K562 (cell line): ENCODE data around the gene COX7B. TPM values are rescaled to one million over a fixed set of nuclear protein-coding genes. Genes with fewer than 3 reads are reported as not detected.

Experiments used
- ETV5 ChIP-seq: sonication (generic); formaldehyde crosslinking; IDR thresholded peaks from 2 replicates; pipeline ENCODE4 v1.4.0; 2020; ENCODE audit warnings: low read depth, mild to moderate bottlenecking, missing genetic modification reagents
- GABPA ChIP-seq: fragments of 200-800 bp; sonication (Bioruptor generic); conservative IDR thresholded peaks from 2 replicates; pipeline ENCODE4 v1.6.1; 2016; ENCODE audit warnings: low read depth, missing genetic modification characterization, missing compliant biosample characterization
- KAT2B ChIP-seq: IDR thresholded peaks from one replicate; pipeline ENCODE4 v1.6.1; 2012; ENCODE audit warnings: low read depth, mild to moderate bottlenecking, control low read depth, inconsistent platforms, low read length, moderate library complexity
- KDM2B ChIP-seq: fragments of 250-450 bp; sonication (Bioruptor Pico); IDR thresholded peaks from 2 replicates; pipeline ENCODE4 v1.8.0; 2021; ENCODE audit warnings: mild to moderate bottlenecking, moderate library complexity
- KDM5B ChIP-seq: fragments of 200-600 bp; sonication (generic); IDR thresholded peaks from 2 replicates; pipeline ENCODE4 v1.6.1; 2012; ENCODE audit warnings: low read depth, mild to moderate bottlenecking, moderate library complexity, low read length, control low read depth, inconsistent platforms; ENCODE audit not compliant: insufficient replicate concordance
- MAFF ChIP-seq: IDR thresholded peaks from 2 replicates; pipeline ENCODE4 v1.6.1; 2012; ENCODE audit warnings: low read length, improper control_type of control experiment
- NCOA2 ChIP-seq, 2 experiments: fragments of 450-650 bp; IDR thresholded peaks; 2 replicates each; pipeline ENCODE4 v1.6.1; 2018; ENCODE audit warnings: mild to moderate bottlenecking in 2 of 2, moderate library complexity in 1 of 2; ENCODE audit not compliant: partially characterized antibody in 2 of 2
- NFE2 ChIP-seq: IDR thresholded peaks from 2 replicates; pipeline ENCODE4 v1.6.1; 2014; ENCODE audit warnings: antibody characterized with exemption, low read depth
- NR2F6 ChIP-seq: fragments of 450-650 bp; formaldehyde crosslinking; IDR thresholded peaks from 2 replicates; pipeline ENCODE4 v1.4.0; 2020; ENCODE audit warnings: mild to moderate bottlenecking
- PRPF4 ChIP-seq: fragments of 200-400 bp; formaldehyde crosslinking; IDR thresholded peaks from one replicate; pipeline ENCODE4 v1.6.1; 2017; ENCODE audit warnings: low read length, low read depth, mild to moderate bottlenecking; ENCODE audit not compliant: insufficient read depth, poor library complexity, severe bottlenecking
- RBM34 ChIP-seq: fragments of 200-400 bp; formaldehyde crosslinking; IDR thresholded peaks from 2 replicates; pipeline ENCODE4 v1.6.1; 2018; ENCODE audit warnings: low read length, borderline replicate concordance; ENCODE audit not compliant: insufficient read depth
- RBM39 ChIP-seq: fragments of 200-400 bp; formaldehyde crosslinking; optimal IDR thresholded peaks from 2 replicates; pipeline ENCODE3; 2018; ENCODE audit warnings: low read depth, low read length
- SRF ChIP-seq, 2 experiments: fragments of 250-450, 450-650 bp in 1 of 2; sonication (Bioruptor Pico) in 1 of 2; sonication (generic) in 1 of 2; formaldehyde crosslinking; IDR thresholded peaks; 2 replicates each; pipeline versions ENCODE4 v1.5.0 to v1.5.1; 2020 to 2022; ENCODE audit warnings: mild to moderate bottlenecking in 1 of 2, missing genetic modification reagents in 1 of 2
- TCF15 ChIP-seq: fragments of 250-450 bp; sonication (Bioruptor Pico); IDR thresholded peaks from 2 replicates; pipeline ENCODE4 v1.8.0; 2022; ENCODE audit warnings: moderate library complexity, mild to moderate bottlenecking, inconsistent platforms
- ZBTB7A ChIP-seq: IDR thresholded peaks from 2 replicates; pipeline ENCODE4 v1.6.1; 2011; ENCODE audit warnings: low read depth, mild to moderate bottlenecking, low read length, moderate library complexity, borderline replicate concordance; ENCODE audit not compliant: control insufficient read depth
- ZKSCAN1 ChIP-seq: fragments of 150-350 bp; IDR thresholded peaks from 2 replicates; pipeline ENCODE4 v1.6.1; 2016; ENCODE audit warnings: low read depth, low read length
- ZNF232 ChIP-seq: sonication (generic); formaldehyde crosslinking; IDR thresholded peaks from 2 replicates; pipeline ENCODE4 v1.8.0; 2022; ENCODE audit warnings: mild to moderate bottlenecking, missing genetic modification reagents
- ZNF41 ChIP-seq: fragments of 250-450 bp; sonication (Bioruptor Pico); conservative IDR thresholded peaks from 2 replicates; pipeline ENCODE4 v1.4.0; 2020; ENCODE audit warnings: mild to moderate bottlenecking
- ZNF695 ChIP-seq: fragments of 450-650 bp; formaldehyde crosslinking; IDR thresholded peaks from 2 replicates; pipeline ENCODE4 v1.4.0; 2020; ENCODE audit warnings: mild to moderate bottlenecking, moderate library complexity
- ZZZ3 ChIP-seq: fragments of 450-650 bp; IDR thresholded peaks from 2 replicates; pipeline ENCODE4 v1.6.1; 2016; ENCODE audit warnings: antibody characterized with exemption, mild to moderate bottlenecking, moderate library complexity
- polyA plus RNA-seq, 8 experiments: library from polyadenylated mRNA; depleted of rRNA in 4 of 8; stranded (reverse) in 5 of 8; unstranded in 3 of 8; fragments of >200 nt; fragmentation: Nextera tagmentation in 2 of 8; fragmentation: Illumina TruSeq in 1 of 8; extraction: Ambion mirVana in 2 of 8; extraction: Trizol in 1 of 8; gene quantifications; 2 replicates each; pipeline versions ENCODE4 v1.2.1 to v1.2.3, GENCODE V29; 2011 to 2014; ENCODE audit warnings: inconsistent platforms in 1 of 8, missing spikeins in 1 of 8
- total RNA-seq, 7 experiments: library from RNA; depleted of rRNA in 6 of 7; stranded (reverse); fragments of >200 nt in 6 of 7; fragmentation: Illumina TruSeq in 2 of 7; extraction: Trizol in 2 of 7; gene quantifications; 2 replicates each; pipeline versions ENCODE4 v1.2.1 to v1.2.3, GENCODE V29; 2011 to 2021; ENCODE audit warnings: low replicate concordance in 1 of 7
- TF ChIP-seq, protein P1 (sequence below): fragments of 250-450 bp; sonication (Bioruptor Pico); IDR thresholded peaks from 2 replicates; pipeline ENCODE4 v1.5.0; 2021; ENCODE audit warnings: mild to moderate bottlenecking, moderate library complexity
- TF ChIP-seq, protein P2 (sequence below): fragments of 250-450 bp; sonication (Bioruptor Pico); IDR thresholded peaks from 2 replicates; pipeline ENCODE4 v1.9.0; 2021; ENCODE audit warnings: mild to moderate bottlenecking
- TF ChIP-seq, protein P3 (sequence below): sonication (generic); formaldehyde crosslinking; IDR thresholded peaks from 2 replicates; pipeline ENCODE4 v1.8.0; 2023; ENCODE audit warnings: mild to moderate bottlenecking, missing genetic modification reagents

COX7B gene
- total and polyA plus RNA-seq, 9 of the 15 experiments (the other 6 are each of a cell fraction or from before 2014, with no cell fraction given), result 549 to 2,891 (median 1,307) TPM

DNA sequence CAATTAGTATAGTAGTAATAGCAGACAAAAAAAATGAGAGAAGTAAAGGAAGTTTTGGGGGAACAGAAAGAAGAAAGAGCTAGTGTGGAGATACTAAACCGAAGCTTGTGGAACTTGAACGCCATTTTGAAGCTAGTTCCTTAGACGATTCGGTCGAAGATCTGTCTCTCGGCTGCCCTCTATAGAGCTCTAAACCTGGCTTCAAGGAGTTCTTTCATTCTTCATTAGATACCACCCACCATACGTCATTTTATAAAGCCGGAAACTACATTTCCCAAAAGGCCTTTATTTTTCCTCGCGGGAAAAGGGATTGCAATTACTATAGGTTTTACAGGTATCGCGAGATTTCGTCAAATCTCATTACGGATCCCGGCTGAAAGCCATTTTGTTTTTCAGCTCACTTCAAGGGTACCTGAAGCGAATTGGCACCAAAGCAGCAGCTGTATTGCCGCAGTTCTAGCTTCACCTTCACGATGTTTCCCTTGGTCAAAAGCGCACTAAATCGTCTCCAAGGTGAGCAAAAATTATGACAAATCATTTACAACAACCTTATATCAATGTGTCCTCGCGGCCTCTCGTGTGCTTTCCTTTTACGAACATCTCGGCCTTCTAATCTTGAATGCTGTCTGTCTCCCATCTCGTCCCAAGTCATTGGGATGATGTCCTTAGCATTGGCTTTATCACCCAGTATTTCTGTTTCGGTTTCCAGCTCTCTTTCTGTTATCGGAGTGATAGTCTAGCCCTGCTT lies at the start of gene COX7B (continued):
- TF ChIP-seq, protein P1, sequence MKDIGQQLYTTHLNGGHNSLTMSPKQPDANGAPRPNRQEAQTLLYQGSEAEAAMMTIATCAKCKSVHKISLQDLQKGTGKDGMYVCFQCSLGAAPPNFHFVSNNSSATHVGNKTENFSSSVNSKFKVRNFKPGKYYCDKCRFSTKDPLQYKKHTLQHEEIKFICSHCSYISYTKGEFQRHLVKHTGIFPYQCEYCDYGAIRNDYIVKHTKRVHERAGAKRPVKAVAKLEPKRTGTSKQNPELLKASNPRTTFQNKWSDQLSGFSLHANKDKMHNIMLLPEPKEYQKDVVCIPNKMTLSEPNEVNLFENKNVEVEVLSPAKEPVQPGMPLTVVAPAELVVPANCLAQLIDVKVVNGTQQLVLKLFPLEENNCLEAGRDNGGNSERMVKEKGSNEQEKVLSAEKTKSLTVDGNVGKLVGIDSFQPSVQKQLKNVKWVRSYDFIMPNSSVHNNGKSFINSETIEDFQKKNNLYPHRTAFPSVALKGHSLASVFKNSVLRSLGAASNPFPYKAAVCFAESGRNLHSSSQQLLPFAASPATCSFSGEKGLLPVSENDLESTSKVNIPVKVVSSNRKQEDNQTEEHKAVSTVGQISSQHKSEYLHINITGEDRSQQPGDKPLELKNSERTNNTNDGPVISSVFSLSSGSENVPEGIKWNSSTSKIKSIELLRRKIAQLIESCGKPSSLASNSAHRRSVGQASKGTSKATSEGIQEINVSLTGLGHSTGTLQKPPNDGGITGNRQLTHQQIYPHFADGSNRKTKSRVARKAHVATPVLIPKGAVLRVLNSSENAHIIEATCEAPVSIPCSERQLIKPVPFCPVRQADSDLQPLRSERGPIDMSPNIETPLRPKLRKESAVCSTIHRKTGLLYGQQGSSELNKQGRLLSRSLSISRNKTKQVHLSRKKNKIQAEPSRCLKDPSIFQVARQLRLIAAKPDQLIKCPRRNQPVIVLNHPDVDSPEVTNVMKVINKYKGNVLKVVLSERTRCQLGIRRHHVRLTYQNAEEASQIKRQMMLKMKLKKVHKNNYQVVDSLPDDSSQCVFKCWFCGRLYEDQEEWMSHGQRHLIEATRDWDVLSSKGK, result no peak
- TF ChIP-seq, protein P2, sequence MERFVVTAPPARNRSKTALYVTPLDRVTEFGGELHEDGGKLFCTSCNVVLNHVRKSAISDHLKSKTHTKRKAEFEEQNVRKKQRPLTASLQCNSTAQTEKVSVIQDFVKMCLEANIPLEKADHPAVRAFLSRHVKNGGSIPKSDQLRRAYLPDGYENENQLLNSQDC, result no peak
- TF ChIP-seq NFE2, result no peak
- no peak for TF ChIP-seq NR2F6 (CRISPR knock-in tag)
- TF ChIP-seq ZBTB7A, result no peak
- TF ChIP-seq ZNF232 (CRISPR knock-in tag), result no peak
- no peak for TF ChIP-seq NCOA2 (IDR thresholded peaks at IDR 0.05; ENCODE audit: partially characterized antibody in 2 of 2)
- TF ChIP-seq KDM2B (CRISPR knock-in tag), result no peak
- TF ChIP-seq TCF15 (CRISPR knock-in tag), result no peak
- no peak for TF ChIP-seq ETV5 (CRISPR knock-in tag)
- peak; percentile 45; the same call in 1 of the 2 replicates for TF ChIP-seq GABPA (tag)
- no peak for TF ChIP-seq PRPF4
- TF ChIP-seq, protein P3, sequence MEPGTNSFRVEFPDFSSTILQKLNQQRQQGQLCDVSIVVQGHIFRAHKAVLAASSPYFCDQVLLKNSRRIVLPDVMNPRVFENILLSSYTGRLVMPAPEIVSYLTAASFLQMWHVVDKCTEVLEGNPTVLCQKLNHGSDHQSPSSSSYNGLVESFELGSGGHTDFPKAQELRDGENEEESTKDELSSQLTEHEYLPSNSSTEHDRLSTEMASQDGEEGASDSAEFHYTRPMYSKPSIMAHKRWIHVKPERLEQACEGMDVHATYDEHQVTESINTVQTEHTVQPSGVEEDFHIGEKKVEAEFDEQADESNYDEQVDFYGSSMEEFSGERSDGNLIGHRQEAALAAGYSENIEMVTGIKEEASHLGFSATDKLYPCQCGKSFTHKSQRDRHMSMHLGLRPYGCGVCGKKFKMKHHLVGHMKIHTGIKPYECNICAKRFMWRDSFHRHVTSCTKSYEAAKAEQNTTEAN (CRISPR knock-in tag), result no peak
- no peak for TF ChIP-seq ZKSCAN1
- peak; percentile 74 for TF ChIP-seq MAFF
- no peak for TF ChIP-seq RBM34
- no peak for TF ChIP-seq SRF (CRISPR knock-in tag; IDR thresholded peaks at IDR 0.05)
- no peak for TF ChIP-seq RBM39
- no peak for TF ChIP-seq ZNF41
- no peak for TF ChIP-seq KAT2B
- peak; percentile 67 for TF ChIP-seq KDM5B
- no peak for TF ChIP-seq ZNF695 (CRISPR knock-in tag)
- TF ChIP-seq ZZZ3, result no peak
